SW480 (cell line): ENCODE results near the gene STX7.

ENCODE experiments used
- DNase-seq: peaks from one replicate; pipeline ENCODE4 v3.0.0-alpha.2; 2016; ENCODE audit warnings: low spot score

Gene STX7

GRCh38 chr6:132412656-132413498 lies 100.0 kb downstream of the STX7 start:
- no peak for DNase-seq

- no peak for DNase-seq
Measured at GRCh38 chr6:132411296-132411695, 101.6 kb downstream of the STX7 start.

- no peak for DNase-seq
Measured at GRCh38 chr6:132410830-132411229, 102.1 kb downstream of the STX7 start.

- DNase-seq, result no peak
Measured at GRCh38 chr6:132405143-132405915, 107.6 kb downstream of the STX7 start.

- no peak for DNase-seq
Measured at GRCh38 chr6:132404736-132405135, 108.2 kb downstream of the STX7 start.

DNA sequence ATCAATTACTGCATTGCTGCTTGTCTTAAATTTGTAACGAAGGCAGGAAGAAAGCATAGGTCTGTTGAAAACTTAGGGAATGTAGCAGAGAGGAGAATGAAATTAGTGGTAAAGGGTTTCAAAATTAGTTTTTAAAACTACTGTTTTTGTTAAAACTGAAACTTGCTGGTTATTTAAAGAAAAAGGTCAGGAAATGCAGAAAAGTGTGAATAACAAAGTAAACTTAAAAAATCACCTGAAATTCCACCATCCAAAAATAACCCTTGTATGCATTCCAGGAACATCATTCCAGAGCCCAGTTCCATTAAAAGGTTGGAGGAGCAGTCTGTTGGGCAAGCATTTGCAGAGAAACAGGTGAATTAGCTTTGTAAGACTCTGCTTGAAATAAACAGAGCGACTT lies 108.6 kb downstream of the STX7 start:
- no peak for DNase-seq

- DNase-seq, result no peak
Measured at GRCh38 chr6:132401618-132402285, 111.2 kb downstream of the STX7 start.

DNA sequence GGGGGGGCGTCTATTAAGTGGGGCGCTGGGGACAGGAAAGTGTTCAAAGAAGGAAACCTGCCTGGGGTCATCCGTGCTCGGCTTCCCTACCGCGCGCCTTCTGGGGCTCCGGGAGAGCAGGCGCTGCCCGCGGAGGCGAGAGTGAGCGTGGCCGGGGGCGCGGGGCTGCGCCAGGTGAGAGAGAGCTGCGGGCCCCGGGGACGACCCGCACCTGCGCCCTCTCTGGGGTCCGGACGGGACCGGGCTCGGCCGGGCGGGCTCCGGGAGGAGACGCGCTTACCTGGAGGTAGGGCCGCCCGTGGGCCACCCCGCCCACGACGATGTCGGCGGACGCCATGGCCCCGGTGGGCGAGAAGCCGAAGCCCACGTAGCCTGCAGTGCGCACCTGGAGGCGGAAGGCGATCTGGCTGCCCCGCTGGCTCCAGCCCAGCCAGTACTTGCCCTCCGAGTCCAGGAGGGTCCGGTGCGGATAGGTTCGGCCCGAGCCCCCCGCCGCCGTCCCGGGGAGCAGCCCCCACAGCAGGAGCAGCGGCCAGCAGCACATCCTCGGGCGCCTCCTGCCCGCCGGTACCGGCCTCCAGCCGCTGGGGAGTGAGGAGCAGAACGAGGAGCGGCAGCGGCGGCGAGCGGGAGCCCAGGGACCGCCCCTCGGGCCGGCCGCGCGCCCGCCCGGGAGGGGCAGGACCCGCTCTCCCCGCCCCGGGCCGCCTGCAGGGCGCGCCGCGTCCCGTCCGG lies 111.9 kb downstream of the STX7 start, which contains the start of gene MOXD1:
Gene MOXD1 (minus strand): TSS at position 593 of the 735 bp plus-strand sequence. CDS start 49 bp downstream, at position 544.
- DNase-seq, result no peak

DNA sequence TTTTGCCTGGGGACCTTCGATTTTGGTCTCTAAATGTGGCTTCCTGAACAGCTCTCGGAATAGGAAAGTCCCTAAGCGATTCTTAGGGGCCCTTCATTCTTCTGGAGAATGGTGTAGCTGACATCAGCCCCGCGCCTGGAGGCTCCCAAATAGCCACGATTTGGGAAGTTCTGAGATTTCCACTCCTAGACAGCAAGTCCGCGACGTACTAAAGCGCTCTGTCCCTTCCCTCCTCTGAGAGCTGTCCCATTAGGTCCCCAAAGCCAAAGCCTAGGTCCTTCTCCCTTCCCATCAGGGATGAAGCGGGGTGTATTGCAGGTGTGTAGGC lies 112.4 kb downstream of the STX7 start:
- DNase-seq, result no peak

GRCh38 chr6:132399376-132400074 lies 113.4 kb downstream of the STX7 start:
- DNase-seq, result no peak
